Panc1 (cell line): Measurements from ENCODE around the gene OST4. TPM values are rescaled to one million over a fixed set of nuclear protein-coding genes. Genes with fewer than 3 reads are reported as not detected.

Experiments used
- ATAC-seq: fragments of 200-7000 bp; cut with Tn5 transposase; 2 replicates; pipeline ENCODE4 v1.9.1; 2020; ENCODE audit warnings: mild to moderate bottlenecking, moderate library complexity
- BruUV-seq: library from RNA; stranded (reverse); fragments of 400-500 nt; replicated peaks from 2 replicates; lab custom pipeline; 2021; lab: Mats Ljungman, UMichigan
- CTCF ChIA-PET: fragments of 300-600 bp; sonication (Branson Sonifier 250); formaldehyde crosslinking; loops from one replicate; lab custom pipeline; 2022; ENCODE audit warnings: antibody characterized with exemption; lab: Charles Lee
- POLR2A ChIA-PET: fragments of 300-600 bp; sonication (Branson Sonifier 250); formaldehyde crosslinking; loops from one replicate; lab custom pipeline; 2022; ENCODE audit warnings: antibody characterized with exemption; lab: Charles Lee
- DNase-seq: peaks from one replicate; pipeline ENCODE4 v3.0.0-alpha.2; 2010; ENCODE audit warnings: low read depth, low spot score
- H3K27ac ChIP-seq: 2 replicates; pipeline ENCODE4 v1.5.1; 2011; ENCODE audit warnings: mild to moderate bottlenecking, low read length, inconsistent platforms
- H3K27me3 ChIP-seq: fragments of 200-500 bp; sonication (Bioruptor generic); 2 replicates; pipeline ENCODE4 v1.6.0; 2014; ENCODE audit warnings: low read length, inconsistent platforms; ENCODE audit not compliant: control insufficient read depth, insufficient read depth
- H3K36me3 ChIP-seq: fragments of 200-500 bp; sonication (Bioruptor generic); 2 replicates; pipeline ENCODE4 v1.5.1; 2014; ENCODE audit warnings: inconsistent platforms, mild to moderate bottlenecking, low read length, moderate library complexity; ENCODE audit not compliant: control insufficient read depth, insufficient read depth
- H3K4me1 ChIP-seq: 2 replicates; pipeline ENCODE4 v1.5.1; 2011; ENCODE audit warnings: inconsistent platforms, mild to moderate bottlenecking, low read length, moderate library complexity; ENCODE audit not compliant: control insufficient read depth, insufficient read depth
- H3K4me3 ChIP-seq, 2 experiments: 2 replicates each; pipeline ENCODE4 v1.5.1; 2011 to 2012; ENCODE audit warnings: low read depth in 2 of 2, low read length in 2 of 2, mild to moderate bottlenecking in 2 of 2, inconsistent platforms in 1 of 2, moderate library complexity in 1 of 2
- H3K9me3 ChIP-seq: fragments of 200-500 bp; sonication (Bioruptor generic); 2 replicates; pipeline ENCODE4 v1.5.1; 2014; ENCODE audit warnings: low read depth, mild to moderate bottlenecking, inconsistent platforms, low read length, moderate library complexity; ENCODE audit not compliant: control insufficient read depth, insufficient read depth
- CTCF ChIP-seq: fragments of 450-650 bp; IDR thresholded peaks from 2 replicates; pipeline ENCODE4 v1.5.1; 2017; ENCODE audit warnings: mild to moderate bottlenecking
- POLR2AphosphoS5 ChIP-seq: IDR thresholded peaks from 2 replicates; pipeline ENCODE4 v1.6.1; 2012; ENCODE audit warnings: mild to moderate bottlenecking, low read depth, low read length, moderate library complexity
- REST ChIP-seq, 2 experiments: IDR thresholded peaks; 2 replicates each; pipeline ENCODE4 v1.6.1; 2011 to 2012; ENCODE audit warnings: low read depth in 2 of 2, control low read depth in 1 of 2, low read length in 1 of 2, mild to moderate bottlenecking in 1 of 2, moderate library complexity in 1 of 2; ENCODE audit not compliant: insufficient read depth in 1 of 2
- SIN3A ChIP-seq: IDR thresholded peaks from 2 replicates; pipeline ENCODE4 v1.6.1; 2012; ENCODE audit warnings: low read depth, mild to moderate bottlenecking, low read length, moderate library complexity, borderline replicate concordance; ENCODE audit not compliant: insufficient read depth
- TCF7L2 ChIP-seq: IDR thresholded peaks from 2 replicates; pipeline ENCODE4 v1.6.1; 2011; ENCODE audit warnings: mild to moderate bottlenecking, low read depth, low read length, inconsistent platforms
- in situ Hi-C: cut with HindIII; loops from 2 replicates; pipeline ENCODE4 v1.10.0; 2016; ENCODE audit warnings: low sequenced_read_pairs, low pct_unique_long_range_greater_than_20kb
- intact Hi-C: fragments of 100-400 bp; cut with micrococcal nuclease; formaldehyde crosslinking; loops from one replicate; pipeline ENCODE4 v1.10.0; 2022; ENCODE audit not compliant: unreplicated experiment
- total RNA-seq: library from RNA; stranded (reverse); gene quantifications from one replicate; pipeline ENCODE4 v1.2.1, GENCODE V29; 2021; ENCODE audit not compliant: unreplicated experiment

Gene OST4
- total RNA-seq, 1 experiment from 2014 or later, result 219 TPM

- Histone ChIP-seq H3K4me3 (no peak overlapping the region), H3K36me3 (no peaks in the 10 kb centered on the region), H3K4me1 (no peaks in the 10 kb centered on the region), H3K9me3 (no peaks in the 10 kb centered on the region), H3K27me3 (no peaks in the 10 kb centered on the region), H3K27ac (no peak overlapping the region)
- POLR2A ChIA-PET, result interaction anchor here (0.6 to 0.7 kb wide), 2 partner anchors 63 to 200 kb away, joined by 3 read pairs; no protein-coding TSS in a partner anchor
- BruUV-seq, result no TSS peak
- no peak for DNase-seq
- TF ChIP-seq POLR2AphosphoS5 (no peak), TCF7L2 (no peak), CTCF (no peak), SIN3A (no peak), REST (IDR thresholded peaks at IDR 0.05; ENCODE audit: insufficient read depth in 1 of 2, low read depth in 2 of 2, low read length in 1 of 2) (no peak)
- ATAC-seq, result no peak
- CTCF ChIA-PET, result interaction anchor here (0.7 kb wide), 1 partner anchor 61 kb away, joined by 3 read pairs; no protein-coding TSS in a partner anchor
- in situ Hi-C loops (no loop called here), intact Hi-C loops (no loop called here)
Observed at GRCh38 chr2:27109083-27109482, 37.6 kb upstream of the OST4 start.

GRCh38 chr2:27108221-27108620, 36.8 kb upstream of the OST4 start:
- in situ Hi-C loops, result no loop called here

More at GRCh38 chr2:27108221-27108620, 36.8 kb upstream of the OST4 start:
- Histone ChIP-seq H3K4me1 (no peaks in the 10 kb centered on the region), H3K4me3 (no peak overlapping the region), H3K27ac (no peak overlapping the region), H3K27me3 (no peaks in the 10 kb centered on the region), H3K9me3 (no peaks in the 10 kb centered on the region), H3K36me3 (no peaks in the 10 kb centered on the region)
- no peak for ATAC-seq
- POLR2A ChIA-PET, result interaction anchor here (0.6 to 0.7 kb wide), 3 partner anchors 30 to 201 kb away, joined by 3 read pairs; no protein-coding TSS in a partner anchor
- BruUV-seq, result no TSS peak
- no peak for TF ChIP-seq POLR2AphosphoS5
- no peak for TF ChIP-seq SIN3A
- no peak for TF ChIP-seq TCF7L2
- TF ChIP-seq REST (IDR thresholded peaks at IDR 0.05; ENCODE audit: insufficient read depth in 1 of 2, low read depth in 2 of 2, low read length in 1 of 2), result no peak
- TF ChIP-seq CTCF, result no peak
- CTCF ChIA-PET, result interaction anchor here (0.7 kb wide), 1 partner anchor 61 kb away, joined by 3 read pairs; no protein-coding TSS in a partner anchor
- DNase-seq, result no peak
- intact Hi-C loops, result no loop called here
